CD4-positive, alpha-beta T cell treated with Interleukin-6 for 4 hours (primary cell): Measurements from ENCODE around the gene CYP39A1.

ENCODE experiments used
- DNase-seq: peaks from one replicate; pipeline ENCODE4 v3.0.0-alpha.2; 2020; ENCODE audit warnings: mixed read lengths

CYP39A1 gene, protein sequence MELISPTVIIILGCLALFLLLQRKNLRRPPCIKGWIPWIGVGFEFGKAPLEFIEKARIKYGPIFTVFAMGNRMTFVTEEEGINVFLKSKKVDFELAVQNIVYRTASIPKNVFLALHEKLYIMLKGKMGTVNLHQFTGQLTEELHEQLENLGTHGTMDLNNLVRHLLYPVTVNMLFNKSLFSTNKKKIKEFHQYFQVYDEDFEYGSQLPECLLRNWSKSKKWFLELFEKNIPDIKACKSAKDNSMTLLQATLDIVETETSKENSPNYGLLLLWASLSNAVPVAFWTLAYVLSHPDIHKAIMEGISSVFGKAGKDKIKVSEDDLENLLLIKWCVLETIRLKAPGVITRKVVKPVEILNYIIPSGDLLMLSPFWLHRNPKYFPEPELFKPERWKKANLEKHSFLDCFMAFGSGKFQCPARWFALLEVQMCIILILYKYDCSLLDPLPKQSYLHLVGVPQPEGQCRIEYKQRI

DNA sequence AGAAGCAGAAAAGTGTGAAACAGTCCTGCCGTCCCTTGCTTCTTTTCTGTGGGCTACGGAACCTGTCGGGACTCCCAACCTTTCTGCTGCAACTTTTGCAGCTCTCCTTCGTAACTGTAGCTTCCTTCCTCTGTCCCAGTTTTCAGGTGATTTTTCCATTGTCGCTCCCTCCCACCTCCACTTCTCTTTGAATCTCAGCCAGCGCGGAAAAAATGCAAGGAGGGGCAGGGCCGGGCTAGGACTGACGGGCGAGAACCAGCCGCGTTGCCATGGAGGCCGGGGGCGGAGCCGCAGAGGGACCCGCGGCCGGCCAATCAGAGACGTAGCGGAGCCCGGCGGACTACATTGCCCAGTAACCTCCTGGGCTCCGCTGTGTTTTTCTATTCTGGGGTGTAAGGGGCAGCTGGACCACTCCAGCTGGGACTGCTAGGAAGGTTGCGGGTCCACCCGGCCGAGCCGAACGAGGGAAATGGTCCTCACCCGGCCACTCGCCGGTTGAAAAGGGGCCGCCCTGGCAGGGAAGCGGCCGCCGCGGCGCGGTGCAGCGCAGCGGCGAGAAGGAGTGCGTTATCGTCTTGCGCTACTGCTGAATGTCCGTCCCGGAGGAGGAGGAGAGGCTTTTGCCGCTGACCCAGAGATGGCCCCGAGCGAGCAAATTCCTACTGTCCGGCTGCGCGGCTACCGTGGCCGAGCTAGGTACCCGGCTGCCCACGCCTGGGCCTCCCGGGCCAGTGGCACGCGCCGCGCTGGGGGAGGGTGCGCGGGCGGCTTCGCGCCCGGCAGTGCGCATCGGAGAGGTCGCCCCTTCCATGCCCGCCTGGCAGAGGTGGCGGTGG lies at the start of gene CYP39A1, which contains the start of gene SLC25A27:
Gene CYP39A1 (minus strand): TSS at position 216 of the 836 bp plus-strand sequence. CDS start 236 bp downstream, outside the sequence.
Gene SLC25A27 (plus strand): TSS at position 373 of the 836 bp plus-strand sequence. CDS start 218 bp downstream, at position 591.
- peak; percentile 79 for DNase-seq

DNA sequence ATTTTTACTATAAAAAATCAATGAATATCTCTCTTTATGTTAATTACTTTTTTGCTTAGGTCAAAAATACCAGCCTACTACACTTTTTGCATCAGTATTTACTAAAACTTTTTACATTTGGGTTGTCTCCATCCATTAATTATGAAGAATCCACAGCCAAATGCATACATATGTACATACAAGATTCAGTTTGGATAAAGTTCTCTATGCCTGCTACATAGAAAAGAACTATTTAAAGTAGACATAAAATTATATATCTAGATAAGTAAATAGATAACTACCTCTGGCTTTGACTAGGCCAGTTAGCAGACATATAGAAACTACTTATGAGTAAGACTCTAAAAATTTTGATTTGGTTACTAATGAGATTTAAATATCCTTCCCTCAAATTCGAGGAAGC lies 47.4 kb upstream of the CYP39A1 start:
- DNase-seq, result no peak

DNA sequence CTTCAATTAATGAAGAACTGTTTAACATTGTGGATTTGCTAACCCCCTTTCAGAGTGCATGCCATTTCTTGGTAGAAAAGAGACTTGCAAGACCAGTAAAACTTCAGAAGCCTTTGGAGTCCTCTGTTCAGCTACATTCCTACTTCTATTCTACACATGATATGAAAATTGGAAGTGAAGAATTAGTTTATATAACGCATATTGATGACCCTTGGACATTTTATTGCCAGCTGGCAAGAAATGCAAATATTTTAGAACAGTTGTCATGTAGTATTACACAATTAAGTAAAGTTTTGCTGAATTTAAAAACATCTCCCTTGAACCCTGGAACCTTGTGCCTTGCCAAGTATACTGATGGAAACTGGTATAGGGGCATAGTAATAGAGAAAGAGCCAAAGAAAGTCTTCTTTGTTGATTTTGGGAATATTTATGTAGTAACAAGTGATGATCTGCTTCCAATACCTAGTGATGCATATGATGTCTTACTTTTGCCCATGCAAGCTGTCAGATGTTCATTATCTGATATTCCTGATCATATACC lies 38.4 kb upstream of the CYP39A1 start:
- no peak for DNase-seq

DNA sequence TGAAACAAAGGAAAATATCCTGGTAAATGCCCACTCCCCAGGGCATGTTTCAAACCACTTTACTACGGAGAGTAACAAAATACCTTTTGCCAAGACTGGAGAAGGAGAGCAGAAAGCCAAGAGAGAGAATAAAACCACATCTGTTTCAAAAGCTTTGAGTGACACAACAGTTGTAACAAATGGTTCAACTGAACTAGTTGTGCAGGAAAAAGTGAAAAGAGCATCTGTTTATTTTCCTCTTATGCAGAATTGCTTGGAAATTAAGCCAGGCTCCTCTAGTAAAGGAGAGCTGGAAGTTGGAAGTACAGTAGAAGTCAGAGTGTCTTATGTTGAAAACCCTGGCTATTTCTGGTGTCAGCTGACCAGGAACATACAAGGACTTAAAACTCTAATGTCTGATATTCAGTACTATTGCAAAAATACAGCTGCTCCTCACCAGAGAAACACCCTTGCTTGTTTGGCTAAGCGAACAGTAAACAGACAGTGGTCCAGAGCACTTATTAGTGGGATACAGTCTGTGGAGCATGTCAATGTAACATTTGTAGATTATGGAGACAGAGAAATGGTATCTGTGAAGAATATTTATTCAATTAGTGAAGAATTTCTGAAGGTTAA lies 37.6 kb upstream of the CYP39A1 start:
- no peak for DNase-seq

DNA sequence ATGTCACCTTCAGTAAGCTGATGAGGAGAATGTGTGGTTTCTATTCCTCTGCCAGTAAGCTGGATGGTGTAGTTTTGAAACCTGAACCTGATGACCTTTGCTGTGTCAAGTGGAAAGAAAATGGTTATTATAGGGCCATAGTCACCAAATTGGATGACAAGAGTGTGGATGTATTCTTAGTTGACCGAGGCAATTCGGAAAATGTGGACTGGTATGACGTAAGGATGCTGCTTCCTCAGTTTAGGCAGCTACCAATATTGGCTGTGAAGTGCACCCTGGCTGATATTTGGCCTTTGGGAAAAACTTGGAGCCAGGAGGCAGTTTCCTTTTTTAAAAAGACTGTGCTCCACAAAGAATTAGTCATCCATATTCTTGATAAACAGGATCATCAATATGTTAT lies 37.0 kb upstream of the CYP39A1 start:
- no peak for DNase-seq

DNA sequence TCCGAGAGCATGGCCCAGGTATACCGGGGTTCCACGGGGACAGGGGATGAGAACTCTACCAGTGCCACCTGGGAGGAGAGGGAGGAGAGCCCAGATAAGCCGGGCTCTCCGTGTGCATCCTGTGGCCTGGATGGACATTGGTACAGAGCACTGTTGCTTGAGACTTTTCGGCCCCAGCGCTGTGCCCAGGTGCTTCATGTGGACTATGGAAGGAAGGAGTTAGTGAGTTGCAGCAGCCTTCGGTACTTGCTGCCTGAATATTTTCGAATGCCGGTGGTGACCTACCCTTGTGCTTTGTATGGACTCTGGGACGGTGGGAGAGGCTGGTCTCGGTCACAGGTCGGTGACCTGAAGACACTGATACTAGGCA lies 36.3 kb upstream of the CYP39A1 start:
- DNase-seq, result no peak

DNA sequence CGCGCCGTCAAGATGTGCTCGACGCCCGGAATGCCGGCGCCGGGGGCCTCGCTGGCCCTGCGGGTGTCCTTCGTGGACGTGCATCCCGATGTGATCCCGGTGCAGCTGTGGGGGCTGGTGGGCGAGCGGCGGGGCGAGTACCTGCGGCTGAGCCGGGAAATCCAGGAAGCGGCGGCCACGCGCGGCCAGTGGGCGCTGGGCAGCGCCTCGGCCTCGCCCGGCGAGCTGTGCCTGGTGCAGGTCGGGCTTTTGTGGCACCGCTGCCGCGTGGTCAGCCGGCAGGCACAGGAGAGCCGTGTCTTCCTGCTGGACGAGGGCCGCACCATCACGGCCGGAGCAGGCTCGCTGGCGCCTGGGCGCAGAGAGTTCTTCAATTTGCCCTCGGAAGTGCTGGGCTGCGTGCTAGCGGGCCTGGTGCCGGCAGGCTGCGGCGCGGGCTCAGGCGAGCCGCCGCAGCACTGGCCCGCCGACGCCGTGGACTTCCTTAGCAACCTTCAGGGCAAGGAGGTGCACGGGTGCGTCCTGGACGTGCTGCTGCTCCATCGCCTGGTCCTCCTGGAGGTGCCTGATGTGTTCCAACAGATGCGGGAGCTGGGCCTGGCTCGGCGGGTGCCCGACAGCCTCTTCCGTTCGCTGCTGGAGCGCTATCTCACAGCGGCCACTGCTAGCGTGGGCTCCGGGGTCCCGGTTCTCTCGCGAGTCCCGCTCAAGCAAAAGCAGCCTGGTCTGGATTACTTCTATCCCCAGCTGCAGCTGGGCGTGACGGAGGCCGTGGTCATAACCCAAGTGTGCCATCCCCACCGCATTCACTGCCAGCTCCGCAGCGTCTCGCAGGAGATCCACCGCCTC lies 35.7 kb upstream of the CYP39A1 start:
- no peak for DNase-seq

DNA sequence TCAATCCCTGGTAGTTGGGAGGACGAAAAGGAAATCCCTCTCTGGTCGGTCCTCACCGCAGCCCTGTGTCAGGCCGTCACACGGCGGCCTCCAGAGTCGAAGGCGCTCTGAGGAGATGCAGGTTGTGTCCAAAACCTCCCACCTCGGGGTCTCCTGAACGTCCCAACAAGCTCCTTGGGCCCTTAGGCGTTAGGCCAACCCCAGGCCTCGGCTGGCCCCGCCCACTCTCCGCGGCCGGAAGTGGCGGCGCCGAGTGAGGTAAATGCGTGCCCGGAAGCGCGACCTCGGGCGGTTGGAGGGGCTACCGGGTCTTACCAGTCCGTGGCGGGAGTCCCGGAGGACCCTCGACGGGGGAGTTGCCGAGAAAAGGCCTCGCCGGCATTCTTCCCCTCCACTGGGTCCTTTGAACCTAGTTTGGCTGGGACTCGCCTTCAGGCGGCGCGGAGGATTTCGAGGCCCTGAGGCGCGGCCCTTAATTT lies 35.0 kb upstream of the CYP39A1 start, which contains the start of gene TDRD6:
Gene TDRD6 (plus strand): TSS at position 267 of the 479 bp plus-strand sequence. CDS start 244 bp downstream, outside the sequence.
- no peak for DNase-seq

DNA sequence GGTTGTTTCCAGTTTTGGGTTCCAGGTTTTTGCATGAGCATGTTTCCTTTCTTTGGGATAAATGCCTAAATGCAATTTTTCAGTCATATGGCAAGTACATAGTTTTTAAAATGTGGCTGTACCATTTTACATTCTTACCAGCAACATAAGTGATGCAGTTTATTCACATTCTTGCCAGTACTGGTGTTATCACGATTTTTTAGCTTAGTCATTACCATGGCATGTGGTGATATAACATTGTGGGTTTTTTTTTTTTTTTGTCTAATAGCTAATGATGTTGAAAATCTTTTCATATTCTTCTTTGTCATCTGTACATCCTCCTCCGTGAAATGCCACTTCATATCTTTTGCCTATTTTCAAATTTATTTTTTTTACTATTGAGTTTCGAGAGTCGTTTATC lies 32.2 kb upstream of the CYP39A1 start:
- DNase-seq, result no peak

DNA sequence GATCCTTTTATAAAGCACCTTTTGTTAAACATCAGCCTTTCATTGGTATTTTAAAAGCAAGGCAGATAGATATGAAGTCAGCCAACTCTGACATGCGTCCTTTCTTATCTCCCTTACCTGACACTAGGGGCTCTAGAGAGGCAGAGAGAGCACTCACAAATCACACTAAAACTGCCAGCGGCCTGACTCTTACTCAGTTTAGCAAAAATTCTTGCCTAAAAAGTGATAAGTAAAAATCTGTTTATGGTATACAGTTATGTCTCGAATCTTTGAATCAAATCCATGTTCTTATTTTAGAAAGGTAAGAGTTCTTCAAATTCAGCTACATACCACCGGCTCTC lies 24.7 kb upstream of the CYP39A1 start:
- DNase-seq, result no peak

DNA sequence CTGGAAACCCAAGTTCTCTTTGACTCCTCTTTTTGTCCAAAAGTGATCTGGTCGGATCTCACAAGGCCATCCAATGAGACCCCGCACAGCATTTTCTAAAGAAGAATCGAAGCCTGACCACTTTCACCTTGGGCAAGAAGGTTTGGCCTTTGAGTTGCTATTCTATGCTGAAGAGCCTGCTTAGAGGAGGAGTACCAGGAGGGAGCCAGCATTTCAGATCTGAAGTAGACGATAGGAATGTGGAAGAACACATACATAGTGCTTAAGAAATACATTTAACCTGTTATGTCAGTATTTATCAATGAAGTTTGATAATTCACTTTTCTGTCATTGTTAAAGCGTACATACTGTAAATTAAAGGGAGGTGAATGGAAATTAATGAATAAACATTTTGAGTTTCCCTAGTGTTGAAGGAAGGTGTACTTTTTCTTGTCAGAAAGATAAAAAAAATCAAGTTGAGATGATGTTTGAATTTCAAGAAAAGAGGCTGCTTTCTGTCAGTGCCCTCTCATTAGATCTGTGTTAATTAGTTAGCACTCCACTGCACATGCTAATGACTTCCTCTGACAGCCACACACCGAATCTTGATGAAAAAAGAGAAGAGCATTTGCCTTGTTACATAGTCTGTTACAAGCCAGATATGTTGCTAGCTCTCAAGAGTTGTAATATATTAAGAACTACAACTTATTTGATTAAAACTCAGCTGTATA lies 24.1 kb upstream of the CYP39A1 start:
- DNase-seq, result no peak

DNA sequence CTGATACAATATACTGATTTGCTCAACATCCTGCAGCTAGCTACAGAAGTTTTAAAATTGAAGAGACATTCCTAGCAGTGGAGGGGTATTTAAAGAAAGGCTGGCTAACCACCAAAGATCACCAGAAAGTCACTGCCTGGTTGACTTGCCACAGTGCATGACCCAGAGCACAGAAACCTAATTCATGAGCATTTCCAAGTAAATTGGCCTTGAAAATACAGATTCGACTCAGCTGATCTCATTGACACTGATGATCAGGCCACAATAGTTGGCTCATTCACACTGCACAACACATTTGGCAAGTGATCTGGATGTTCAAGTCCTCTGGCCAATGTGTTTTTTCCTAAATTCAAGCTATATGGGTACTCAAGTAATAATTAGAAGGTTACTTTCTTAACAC lies 21.8 kb upstream of the CYP39A1 start:
- DNase-seq, result no peak

DNA sequence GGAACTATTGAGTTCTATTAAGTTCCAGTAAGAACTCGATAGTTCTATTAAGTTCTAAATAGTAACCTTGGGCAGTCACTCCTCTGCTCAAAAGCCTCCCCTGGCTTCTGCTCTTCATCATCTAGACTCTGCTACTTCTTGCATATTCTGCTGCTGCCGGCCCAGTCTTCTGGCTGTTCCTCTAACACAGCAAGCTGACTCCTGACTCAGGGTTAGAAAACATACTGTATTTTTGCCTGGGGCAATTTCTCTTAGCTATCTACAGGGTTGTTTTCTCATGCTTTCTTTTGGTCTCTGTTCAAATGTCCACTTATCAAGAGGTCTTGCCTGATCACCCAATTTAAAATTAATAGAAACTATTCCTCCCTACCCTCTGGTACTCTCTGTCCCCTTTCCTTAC lies 14.8 kb upstream of the CYP39A1 start:
- no peak for DNase-seq

DNA sequence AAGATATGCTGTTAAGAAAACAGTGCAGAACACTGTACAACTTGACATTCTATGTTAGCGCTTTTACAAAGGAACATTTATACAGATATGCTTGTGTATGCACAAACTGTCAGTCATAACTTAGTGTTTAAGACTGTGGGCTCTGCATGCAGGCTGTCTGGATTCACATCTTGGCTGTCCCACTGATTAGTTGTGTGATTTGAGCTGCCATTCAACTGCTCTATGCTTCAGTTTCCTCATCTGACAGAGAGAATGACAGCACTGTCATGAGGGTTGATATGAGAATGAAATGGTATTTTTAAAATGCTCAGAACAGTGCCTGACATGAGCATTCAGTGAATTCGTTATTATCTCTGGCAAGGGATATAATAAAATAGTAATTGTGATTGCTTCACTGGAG lies 8.9 kb upstream of the CYP39A1 start:
- DNase-seq, result no peak

DNA sequence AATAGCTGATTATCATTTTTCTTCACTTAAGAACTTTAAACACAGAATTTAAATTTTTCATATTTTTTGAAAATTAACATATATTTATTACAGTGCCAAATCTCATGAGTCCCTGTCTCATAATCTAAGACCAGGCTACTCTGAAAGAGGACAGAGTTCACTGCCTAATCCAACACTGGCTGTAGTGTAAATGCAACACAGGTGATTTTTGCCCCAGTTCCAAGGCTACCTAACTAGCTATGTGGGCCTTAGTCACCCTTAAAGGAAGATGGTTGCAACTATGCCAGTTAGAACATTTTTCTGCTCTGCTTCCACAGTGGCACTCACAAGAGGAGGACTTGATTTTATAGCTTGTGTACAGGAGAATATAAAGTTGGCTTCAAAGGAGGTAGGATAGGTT lies 5.0 kb upstream of the CYP39A1 start:
- DNase-seq, result no peak

DNA sequence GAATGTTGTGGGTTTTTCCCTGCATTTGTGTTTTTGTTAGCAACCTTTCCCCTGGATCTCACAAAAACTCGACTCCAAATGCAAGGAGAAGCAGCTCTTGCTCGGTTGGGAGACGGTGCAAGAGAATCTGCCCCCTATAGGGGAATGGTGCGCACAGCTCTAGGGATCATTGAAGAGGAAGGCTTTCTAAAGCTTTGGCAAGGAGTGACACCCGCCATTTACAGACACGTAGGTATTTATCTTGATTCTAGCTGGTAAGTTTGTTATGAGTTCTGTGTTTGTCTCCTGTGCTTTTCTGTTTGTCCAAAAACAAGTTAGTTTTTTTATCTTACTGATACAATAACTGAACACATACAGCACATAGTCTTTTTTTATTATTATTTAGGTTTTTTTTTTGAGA lies 3.2 kb upstream of the CYP39A1 start:
- DNase-seq, result no peak

DNA sequence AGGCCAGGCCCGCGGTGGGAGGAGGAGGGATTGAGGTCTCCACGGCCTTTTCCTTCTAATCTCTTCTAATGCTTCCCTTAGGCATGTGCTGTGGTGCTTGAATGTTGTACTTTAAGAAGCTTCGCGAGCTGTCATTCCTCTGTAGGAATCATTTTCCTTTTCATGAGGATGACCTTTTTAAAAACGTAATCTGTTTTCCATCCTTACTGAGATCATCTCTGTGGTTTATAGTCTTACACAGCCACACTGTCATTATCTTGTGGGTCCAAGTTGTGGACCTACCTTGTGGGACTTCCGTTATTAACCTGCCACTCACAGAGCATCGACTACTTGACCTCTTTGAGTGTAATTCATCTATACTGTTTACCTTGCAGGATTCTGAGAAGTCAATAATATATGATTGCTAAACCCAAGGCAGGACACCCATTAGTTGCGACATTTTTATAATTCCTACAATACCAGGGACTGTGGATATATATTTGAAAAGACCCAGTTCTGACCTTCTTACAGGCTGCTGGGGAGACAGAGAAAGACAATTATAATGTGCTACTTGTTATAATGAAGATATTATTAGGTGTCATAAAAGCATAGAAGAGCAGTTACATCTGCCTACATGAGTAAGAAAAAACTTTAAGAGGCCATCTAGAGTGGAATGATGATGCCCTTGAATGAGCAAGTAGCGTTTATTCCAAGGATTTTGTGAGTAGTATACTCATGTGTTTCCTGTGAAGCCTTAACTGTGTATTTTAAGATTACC lies 999 bp upstream of the CYP39A1 start:
- DNase-seq, result no peak

DNA sequence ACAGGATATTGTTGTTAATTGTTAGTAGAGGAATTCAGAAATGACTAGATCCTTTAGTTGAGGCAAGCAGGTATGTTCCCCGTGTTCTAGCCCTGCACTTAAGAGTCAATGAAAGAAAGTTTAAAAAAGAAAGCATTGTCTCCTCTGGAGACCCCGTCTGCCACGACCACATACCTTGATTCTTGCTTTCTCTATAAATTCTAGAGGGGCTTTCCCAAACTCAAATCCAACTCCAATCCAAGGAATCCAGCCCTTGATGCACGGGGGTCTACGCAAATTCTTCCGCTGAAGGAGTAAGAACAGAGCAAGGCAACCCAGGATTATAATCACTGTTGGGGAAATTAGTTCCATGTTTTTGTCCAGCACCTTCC lies 401 bp downstream of the CYP39A1 start:
- DNase-seq, result no peak

DNA sequence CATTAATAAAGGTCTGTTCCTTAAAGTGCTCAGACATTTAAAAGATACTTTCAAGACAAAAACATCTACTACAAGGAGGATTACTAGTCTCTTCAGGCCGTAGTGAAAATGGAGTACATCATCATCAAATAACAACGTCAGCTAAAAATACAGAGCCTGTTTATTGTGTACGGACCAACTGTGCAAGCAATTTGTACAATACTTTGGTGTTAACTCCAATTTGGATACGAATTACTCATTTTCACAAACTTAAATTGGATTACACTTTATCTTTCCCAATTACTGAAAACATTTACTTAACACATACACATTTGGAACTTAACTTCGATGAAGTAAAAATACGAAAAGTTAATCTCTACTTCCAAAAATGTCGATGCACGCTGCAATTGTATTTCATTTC lies 802 bp downstream of the CYP39A1 start:
- DNase-seq, result no peak

DNA sequence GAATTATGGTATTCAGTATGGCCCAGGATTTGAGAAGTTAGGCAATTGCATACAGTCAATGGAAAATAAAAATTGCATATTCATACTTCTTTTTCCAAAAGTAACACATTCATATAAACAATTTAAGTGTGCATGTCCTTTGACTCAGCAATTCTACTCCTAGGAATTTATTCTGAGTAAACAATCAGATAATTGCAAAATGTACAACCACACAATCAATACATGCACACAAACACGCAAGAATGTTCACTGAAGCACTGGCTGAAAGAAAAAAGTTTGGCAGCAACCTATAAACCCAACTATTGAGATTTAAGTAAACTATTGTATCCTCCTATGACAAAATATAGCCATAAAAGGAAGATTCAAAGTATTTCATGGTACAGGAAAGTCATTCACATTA lies 1.6 kb downstream of the CYP39A1 start:
- DNase-seq, result no peak
